Measurements from ENCODE around the gene SUZ12. TPM values are rescaled to one million over a fixed set of nuclear protein-coding genes. Genes with fewer than 3 reads are reported as not detected.

Gene SUZ12
- total and polyA plus RNA-seq, 12 donors, result 5.1 to 15.5 (median 14.0) TPM

DNA sequence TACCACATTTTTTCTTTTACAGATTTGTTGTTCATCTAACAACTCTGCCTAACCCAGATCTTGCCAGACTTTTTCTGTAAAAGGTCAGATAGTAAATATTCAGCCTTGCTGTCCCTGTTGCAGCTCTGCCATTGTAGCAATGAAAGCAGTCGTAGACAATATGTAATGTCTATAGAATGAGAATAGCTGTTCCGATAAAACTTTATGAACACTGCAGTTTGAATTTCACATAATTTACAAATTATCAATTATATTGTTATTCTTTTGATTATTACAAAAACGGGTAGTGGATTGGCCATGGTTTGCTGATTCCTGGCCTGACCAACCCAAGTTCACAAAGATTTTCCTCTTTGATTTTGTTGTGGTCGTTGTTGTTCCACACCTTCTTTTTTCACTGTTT, 73.3 kb downstream of the SUZ12 start:
- intact Hi-C loops (cut with DNase I), result no loop called here
- 83 to 92% methylated on average over 4 of the region's 4 CpGs for WGBS, 2 donors
- Histone ChIP-seq H3K9me3 (no peaks in the 10 kb centered on the region), H3K4me1 (peaks cover 3 to 33% (median 24%) of the 10 kb centered on the region in 9 donors), H3K27me3 (no peaks in the 10 kb centered on the region), H3K27ac (no peak overlapping the region), H3K36me3 (no peaks in the 10 kb centered on the region), H3K4me3 (no peak overlapping the region)
- TF ChIP-seq, protein P1, sequence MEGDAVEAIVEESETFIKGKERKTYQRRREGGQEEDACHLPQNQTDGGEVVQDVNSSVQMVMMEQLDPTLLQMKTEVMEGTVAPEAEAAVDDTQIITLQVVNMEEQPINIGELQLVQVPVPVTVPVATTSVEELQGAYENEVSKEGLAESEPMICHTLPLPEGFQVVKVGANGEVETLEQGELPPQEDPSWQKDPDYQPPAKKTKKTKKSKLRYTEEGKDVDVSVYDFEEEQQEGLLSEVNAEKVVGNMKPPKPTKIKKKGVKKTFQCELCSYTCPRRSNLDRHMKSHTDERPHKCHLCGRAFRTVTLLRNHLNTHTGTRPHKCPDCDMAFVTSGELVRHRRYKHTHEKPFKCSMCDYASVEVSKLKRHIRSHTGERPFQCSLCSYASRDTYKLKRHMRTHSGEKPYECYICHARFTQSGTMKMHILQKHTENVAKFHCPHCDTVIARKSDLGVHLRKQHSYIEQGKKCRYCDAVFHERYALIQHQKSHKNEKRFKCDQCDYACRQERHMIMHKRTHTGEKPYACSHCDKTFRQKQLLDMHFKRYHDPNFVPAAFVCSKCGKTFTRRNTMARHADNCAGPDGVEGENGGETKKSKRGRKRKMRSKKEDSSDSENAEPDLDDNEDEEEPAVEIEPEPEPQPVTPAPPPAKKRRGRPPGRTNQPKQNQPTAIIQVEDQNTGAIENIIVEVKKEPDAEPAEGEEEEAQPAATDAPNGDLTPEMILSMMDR (IDR thresholded peaks at IDR 0.05), result no peak
- ATAC-seq, result no peak
- no peak for DNase-seq

DNA sequence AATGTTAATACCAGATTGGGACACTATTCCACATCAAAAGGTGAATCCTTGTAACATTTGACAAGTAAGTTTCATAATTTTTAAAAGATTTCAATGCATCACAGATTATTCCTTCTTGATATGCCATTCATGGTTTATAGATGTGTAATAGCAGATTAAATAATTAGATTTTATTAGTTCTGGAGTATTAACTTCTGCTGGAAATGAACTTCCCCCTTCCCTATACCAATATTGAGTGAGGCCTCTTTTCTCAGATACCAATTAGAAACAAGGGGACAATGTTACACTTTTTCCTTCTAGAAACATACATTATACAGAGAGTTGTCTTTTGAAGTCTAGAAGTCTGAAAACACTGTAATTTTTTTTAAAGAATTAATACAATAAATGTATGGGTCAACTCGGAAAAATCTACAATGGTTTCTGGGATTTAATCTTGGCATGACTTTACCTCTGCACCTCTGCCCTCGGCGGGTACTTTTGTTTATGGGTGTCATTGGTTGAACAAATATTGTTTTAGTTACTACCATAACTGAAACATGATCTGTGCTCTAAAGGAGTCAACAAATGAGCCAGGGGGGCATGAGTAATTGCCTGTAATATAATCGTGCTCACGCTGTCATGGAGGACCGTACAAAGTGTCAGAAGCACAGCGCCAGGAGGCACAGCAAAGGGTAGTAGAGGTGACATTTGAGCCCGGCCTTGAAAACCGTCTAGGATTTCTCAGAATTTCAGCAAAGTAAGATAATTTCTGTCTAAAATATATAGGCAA, 78.6 kb downstream of the SUZ12 start:
- Histone ChIP-seq H3K4me3 (no peak overlapping the region), H3K4me1 (peaks cover 0 to 23% (median 0%) of the 10 kb centered on the region in 9 donors), H3K9me3 (no peaks in the 10 kb centered on the region), H3K27me3 (no peaks in the 10 kb centered on the region), H3K36me3 (peaks cover 0 to 22% (median 0%) of the 10 kb centered on the region in 9 donors), H3K27ac (peak overlapping the region in 1 of 10 donors; percentile 8)
- ATAC-seq (no peak), DNase-seq (no peak)
- intact Hi-C loops (cut with DNase I), result no loop called here
- WGBS, 2 donors, result 93 to 95% methylated on average over 9 of the region's 9 CpGs
- TF ChIP-seq, protein P1 (IDR thresholded peaks at IDR 0.05), result no peak

DNA sequence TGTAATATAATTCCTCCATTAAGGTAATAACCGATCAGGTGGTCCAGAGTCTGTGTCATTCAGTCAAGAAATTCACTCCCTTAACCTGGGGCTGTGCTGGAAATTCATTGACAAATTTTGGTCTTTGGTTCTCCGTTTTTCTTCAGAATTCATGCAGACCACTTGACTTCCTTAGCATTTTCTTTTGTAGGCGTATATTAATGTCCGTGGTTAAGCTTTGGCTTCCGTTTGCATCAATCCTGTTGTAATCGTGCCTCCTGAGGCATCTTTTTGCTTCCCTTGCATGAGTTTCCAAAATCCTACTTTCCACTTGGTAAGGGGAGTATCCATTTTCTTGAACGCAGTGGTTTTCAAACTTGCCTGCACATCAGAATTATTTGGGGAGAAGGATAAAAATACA, 79.4 kb downstream of the SUZ12 start:
- H3K27ac ChIP-seq, result peak overlapping the region in 1 of 10 donors; percentile 8
- WGBS, 2 donors, result 90 to 94% methylated on average over 7 of the region's 7 CpGs

DNA sequence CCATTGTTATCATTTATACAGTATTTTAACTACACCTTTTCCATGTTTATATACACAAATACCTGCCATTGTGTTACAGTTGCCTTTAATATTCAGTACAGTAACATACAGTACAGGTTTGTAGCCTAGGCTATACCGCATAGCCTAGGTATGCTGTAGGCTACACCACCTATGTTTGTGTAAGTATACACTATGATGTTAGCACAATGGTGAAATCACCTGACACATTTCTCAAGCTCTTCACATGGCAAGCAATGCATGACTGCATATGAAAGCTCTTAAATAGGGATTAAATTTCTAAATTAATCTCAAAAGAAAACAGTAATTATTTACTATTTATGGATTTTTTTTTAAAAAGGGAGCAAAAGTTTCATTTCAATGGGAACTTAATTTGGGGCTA, 82.4 kb downstream of the SUZ12 start:
- intact Hi-C loops (cut with DNase I), result no loop called here
- TF ChIP-seq, protein P1 (IDR thresholded peaks at IDR 0.05), result no peak
- no peak overlapping the region for H3K4me3 ChIP-seq
- no peaks in the 10 kb centered on the region for H3K27me3 ChIP-seq
- ATAC-seq (no peak), DNase-seq (no peak)
- H3K36me3 ChIP-seq, result peaks cover 0 to 49% (median 0%) of the 10 kb centered on the region in 9 donors
- peaks cover 0 to 18% (median 0%) of the 10 kb centered on the region in 9 donors for H3K4me1 ChIP-seq
- no peaks in the 10 kb centered on the region for H3K9me3 ChIP-seq
- H3K27ac ChIP-seq, result no peak overlapping the region
- WGBS, 2 donors, result 93 to 100% methylated on average over 1 of the region's 1 CpG

More for the DNA sequence above, 79.4 kb downstream of the SUZ12 start:
- no peak for ATAC-seq
- no peaks in the 10 kb centered on the region for H3K9me3 ChIP-seq
- peaks cover 0 to 23% (median 0%) of the 10 kb centered on the region in 9 donors for H3K4me1 ChIP-seq
- no peaks in the 10 kb centered on the region for H3K27me3 ChIP-seq
- no peak overlapping the region for H3K4me3 ChIP-seq
- H3K36me3 ChIP-seq, result peaks cover 0 to 30% (median 0%) of the 10 kb centered on the region in 9 donors
- TF ChIP-seq, protein P1 (IDR thresholded peaks at IDR 0.05), result no peak
- intact Hi-C loops (cut with DNase I), result no loop called here
- no peak for DNase-seq
